Body of pancreas (tissue), 4 donors: ENCODE results near the gene CTNNA2.

Experiments
- CTCF ChIP-seq, 7 experiments: fragments of 450-650 bp in 4 of 7; fragments of 200-600 bp in 3 of 7; sonication (generic) in 3 of 7; IDR thresholded peaks; one replicate each; pipeline ENCODE4 v1.5.1; 2016 to 2019; ENCODE audit warnings: antibody characterized with exemption in 7 of 7
- POLR2A ChIP-seq, 3 donors: fragments of 450-650 bp; IDR thresholded peaks; one replicate each; pipeline ENCODE4 v1.6.1; 2016; ENCODE audit warnings: antibody characterized with exemption in 3 of 3, mild to moderate bottlenecking in 2 of 3

DNA sequence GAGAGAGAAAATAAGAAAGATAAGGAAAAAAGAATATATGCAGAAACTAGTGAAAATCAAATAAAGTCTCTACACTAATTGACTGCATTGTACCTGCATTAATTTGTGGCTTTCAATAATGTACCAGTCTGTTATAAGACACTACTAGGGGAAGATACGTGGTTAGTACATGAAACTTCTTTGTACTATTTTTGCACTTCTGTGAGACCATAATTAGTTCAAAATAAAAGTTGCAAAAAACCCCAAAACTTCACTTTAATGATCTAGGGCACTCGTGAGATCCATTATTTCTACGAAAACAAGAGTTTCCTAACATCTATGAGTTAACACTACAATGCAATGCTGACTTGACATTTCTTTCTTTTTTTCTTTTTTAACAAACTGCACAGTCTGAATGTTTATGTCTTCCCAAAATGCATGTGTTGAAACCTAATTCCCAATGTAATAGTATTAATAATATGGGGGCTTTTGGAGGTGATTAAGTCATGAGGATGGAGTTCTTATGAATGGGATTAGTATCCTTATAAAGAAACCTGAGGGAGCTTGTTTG lies 954.5 kb downstream of the CTNNA2 start:
- TF ChIP-seq CTCF (IDR thresholded peaks at IDR 0.05) (no peak), POLR2A (IDR thresholded peaks at IDR 0.05) (no peak)
